Daoy (cell line): ENCODE measurements around the gene ERBB2. TPM values are rescaled to one million over a fixed set of nuclear protein-coding genes. Genes with fewer than 3 reads are reported as not detected.
"Not testable (repeated sequence)": the region's sequence is repeated elsewhere in the genome, so short reads cannot be mapped to it uniquely, and the experiment has no call there.

Experiments used
- DNase-seq: peaks from one replicate; pipeline ENCODE4 v3.0.0-alpha.2; 2015; ENCODE audit warnings: low read depth
- total RNA-seq: library from RNA; depleted of rRNA; stranded (reverse); fragments of >200 nt; shearing (Covaris generic); gene quantifications from 2 replicates; pipeline ENCODE4 v1.2.3, GENCODE V29; 2014

Gene ERBB2
- total RNA-seq, 1 experiment from 2014 or later = 6.8 TPM

GRCh38 chr17:39703913-39704312 is 4.0 kb downstream of the ERBB2 start:
- no peak for DNase-seq

GRCh38 chr17:39704821-39705551 is 5.1 kb downstream of the ERBB2 start:
- DNase-seq = no peak

GRCh38 chr17:39705786-39706348 is 6.0 kb downstream of the ERBB2 start:
- DNase-seq = no peak

GRCh38 chr17:39706383-39706782 is 6.5 kb downstream of the ERBB2 start:
- no peak for DNase-seq

GRCh38 chr17:39706921-39707337 is 7.1 kb downstream of the ERBB2 start:
- no peak for DNase-seq

- DNase-seq = no peak
Measured at GRCh38 chr17:39709319-39709997, 9.6 kb downstream of the ERBB2 start.

GRCh38 chr17:39709998-39710964 is 10.4 kb downstream of the ERBB2 start:
- DNase-seq = no peak

GRCh38 chr17:39711071-39711470 is 11.2 kb downstream of the ERBB2 start:
- DNase-seq = not testable (repeated sequence)

GRCh38 chr17:39711851-39712250 is 12.0 kb downstream of the ERBB2 start:
- no peak for DNase-seq

GRCh38 chr17:39714234-39714633 is 14.4 kb downstream of the ERBB2 start:
- DNase-seq = no peak

- no peak for DNase-seq
Measured at GRCh38 chr17:39715375-39716072, 15.7 kb downstream of the ERBB2 start.

- no peak for DNase-seq
Measured at GRCh38 chr17:39716073-39716818, 16.4 kb downstream of the ERBB2 start.

- no peak for DNase-seq
Measured at GRCh38 chr17:39716879-39717536, 17.1 kb downstream of the ERBB2 start.

- DNase-seq = no peak
Measured at GRCh38 chr17:39717660-39718059, 17.8 kb downstream of the ERBB2 start.

- no peak for DNase-seq
Measured at GRCh38 chr17:39719563-39720355, 19.9 kb downstream of the ERBB2 start.

- DNase-seq = no peak
Measured at GRCh38 chr17:39722104-39722503, 22.2 kb downstream of the ERBB2 start.

GRCh38 chr17:39722965-39723848 is 23.3 kb downstream of the ERBB2 start:
- no peak for DNase-seq

GRCh38 chr17:39724731-39725130 is 24.9 kb downstream of the ERBB2 start:
- DNase-seq = no peak
